Peyer's patch (tissue), 4 donors: ENCODE measurements around the gene TPPP3. TPM values are rescaled to one million over a fixed set of nuclear protein-coding genes. Genes with fewer than 3 reads are reported as not detected.

Experiments
- DNase-seq, 3 donors: peaks; one replicate each; pipeline ENCODE4 v3.0.0-alpha.2; 2017 to 2019
- H3K27ac ChIP-seq, 4 donors: fragments of 200-600 bp; sonication (generic); one replicate each; pipeline ENCODE4 v1.5.1; 2016 to 2019
- H3K27me3 ChIP-seq, 2 donors: fragments of 200-600 bp; sonication (generic); one replicate each; pipeline ENCODE4 v1.5.1; 2019
- H3K36me3 ChIP-seq, 3 donors: fragments of 200-600 bp; sonication (generic); one replicate each; pipeline ENCODE4 v1.5.1; 2016 to 2019
- H3K4me1 ChIP-seq, 4 donors: fragments of 200-600 bp; sonication (generic); one replicate each; pipeline ENCODE4 v1.5.1; 2016 to 2019
- H3K4me3 ChIP-seq, 4 donors: fragments of 200-600 bp; sonication (generic); 1 replicate in 3 of 4; 2 replicates in 1 of 4; pipeline ENCODE4 v1.5.1; 2016 to 2019; ENCODE audit warnings: mild to moderate bottlenecking in 1 of 4
- H3K9me3 ChIP-seq, 4 donors: fragments of 200-600 bp; sonication (generic); one replicate each; pipeline ENCODE4 v1.5.1; 2016 to 2019; ENCODE audit warnings: mild to moderate bottlenecking in 1 of 4
- POLR2A ChIP-seq, 2 donors: fragments of 450-650 bp; IDR thresholded peaks; one replicate each; pipeline ENCODE4 v1.5.1; 2017; ENCODE audit warnings: antibody characterized with exemption in 2 of 2, mild to moderate bottlenecking in 2 of 2, moderate library complexity in 2 of 2
- total RNA-seq, 4 donors: library from RNA; depleted of rRNA; stranded (reverse); fragments of >200 nt; gene quantifications; one replicate each; pipeline ENCODE4 v1.1.0, GENCODE V29; 2016
- TF ChIP-seq, protein P1 (sequence below), 6 experiments: fragments of 450-650 bp in 4 of 6; fragments of 200-600 bp in 2 of 6; sonication (generic) in 1 of 6; IDR thresholded peaks; one replicate each; pipeline ENCODE4 v1.5.1; 2017 to 2019; ENCODE audit warnings: antibody characterized with exemption in 6 of 6, mild to moderate bottlenecking in 3 of 6, moderate library complexity in 1 of 6

Gene TPPP3
- total RNA-seq, 4 donors from 2014 or later = 6.6 to 33.3 (median 16.6) TPM

DNA sequence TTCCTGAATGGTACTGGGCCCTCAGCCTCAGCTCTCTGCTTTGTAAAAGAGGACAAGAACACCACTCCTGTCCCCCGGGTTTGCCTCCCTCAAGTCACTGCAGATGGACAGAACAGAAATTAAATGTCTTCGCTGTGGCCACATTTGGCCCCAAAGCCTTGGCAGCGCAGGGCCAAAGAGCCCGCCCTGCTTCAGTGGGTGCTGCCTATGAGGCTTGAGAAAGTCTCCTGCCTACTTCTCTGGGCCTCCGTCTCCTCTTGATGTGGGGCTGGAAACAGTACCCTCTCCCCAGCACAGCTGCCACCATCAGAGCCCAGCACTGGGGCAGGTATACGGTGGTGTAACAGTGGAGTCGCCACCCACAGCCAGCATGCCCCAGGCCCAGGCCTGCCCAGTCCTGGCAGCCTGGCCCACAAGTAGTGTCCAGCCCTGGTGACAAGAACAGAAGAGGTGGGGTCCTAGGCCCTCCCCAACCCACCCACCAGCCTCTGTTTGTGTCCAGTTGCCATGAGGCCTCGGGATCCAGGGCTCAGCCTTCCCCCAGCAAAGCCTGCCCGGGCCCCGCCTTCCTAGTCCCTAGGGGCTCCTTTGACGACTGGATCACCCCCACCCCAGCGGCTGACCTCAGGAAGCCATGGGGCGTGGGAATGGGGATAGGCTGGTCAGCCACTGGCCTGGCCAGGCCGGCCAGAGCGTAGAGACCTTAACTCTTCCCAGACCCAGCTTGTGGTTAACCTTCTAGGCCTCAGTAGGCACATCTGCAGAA is 3.9 kb upstream of the TPPP3 start:
- H3K4me1 ChIP-seq = peaks cover 4 to 62% (median 16%) of the 10 kb centered on the region in 4 donors
- no peak for DNase-seq
- no peak for TF ChIP-seq POLR2A (IDR thresholded peaks at IDR 0.05)
- no peak overlapping the region for H3K4me3 ChIP-seq
- no peaks in the 10 kb centered on the region for H3K27me3 ChIP-seq
- no peaks in the 10 kb centered on the region for H3K9me3 ChIP-seq
- H3K27ac ChIP-seq = peak overlapping the region in 2 of 4 donors; percentile 68 to 82
- H3K36me3 ChIP-seq = no peaks in the 10 kb centered on the region

GRCh38 chr16:67396159-67397035 is 3.1 kb upstream of the TPPP3 start:
- peak overlapping the region in 1 of 4 donors; percentile 9 for H3K4me3 ChIP-seq
- H3K36me3 ChIP-seq = no peaks in the 10 kb centered on the region
- H3K9me3 ChIP-seq = no peaks in the 10 kb centered on the region
- no peaks in the 10 kb centered on the region for H3K27me3 ChIP-seq
- TF ChIP-seq, protein P1, sequence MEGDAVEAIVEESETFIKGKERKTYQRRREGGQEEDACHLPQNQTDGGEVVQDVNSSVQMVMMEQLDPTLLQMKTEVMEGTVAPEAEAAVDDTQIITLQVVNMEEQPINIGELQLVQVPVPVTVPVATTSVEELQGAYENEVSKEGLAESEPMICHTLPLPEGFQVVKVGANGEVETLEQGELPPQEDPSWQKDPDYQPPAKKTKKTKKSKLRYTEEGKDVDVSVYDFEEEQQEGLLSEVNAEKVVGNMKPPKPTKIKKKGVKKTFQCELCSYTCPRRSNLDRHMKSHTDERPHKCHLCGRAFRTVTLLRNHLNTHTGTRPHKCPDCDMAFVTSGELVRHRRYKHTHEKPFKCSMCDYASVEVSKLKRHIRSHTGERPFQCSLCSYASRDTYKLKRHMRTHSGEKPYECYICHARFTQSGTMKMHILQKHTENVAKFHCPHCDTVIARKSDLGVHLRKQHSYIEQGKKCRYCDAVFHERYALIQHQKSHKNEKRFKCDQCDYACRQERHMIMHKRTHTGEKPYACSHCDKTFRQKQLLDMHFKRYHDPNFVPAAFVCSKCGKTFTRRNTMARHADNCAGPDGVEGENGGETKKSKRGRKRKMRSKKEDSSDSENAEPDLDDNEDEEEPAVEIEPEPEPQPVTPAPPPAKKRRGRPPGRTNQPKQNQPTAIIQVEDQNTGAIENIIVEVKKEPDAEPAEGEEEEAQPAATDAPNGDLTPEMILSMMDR (IDR thresholded peaks at IDR 0.05) = no peak
- no peak for TF ChIP-seq POLR2A (IDR thresholded peaks at IDR 0.05)
- peak overlapping the region in 2 of 4 donors; percentile 68 to 82 for H3K27ac ChIP-seq
- peak in 2 of 3 donors; percentile 90 to 92 for DNase-seq
- peaks cover 4 to 70% (median 16%) of the 10 kb centered on the region in 4 donors for H3K4me1 ChIP-seq

GRCh38 chr16:67395458-67396158 is 2.3 kb upstream of the TPPP3 start:
- Histone ChIP-seq H3K27ac (peak overlapping the region in 2 of 4 donors; percentile 62 to 80), H3K36me3 (no peaks in the 10 kb centered on the region), H3K4me3 (peak overlapping the region in 1 of 4 donors; percentile 4), H3K4me1 (peaks cover 4 to 73% (median 16%) of the 10 kb centered on the region in 4 donors), H3K27me3 (no peaks in the 10 kb centered on the region), H3K9me3 (no peaks in the 10 kb centered on the region)
- no peak for DNase-seq
- TF ChIP-seq, protein P1 (IDR thresholded peaks at IDR 0.05) = no peak
- no peak for TF ChIP-seq POLR2A (IDR thresholded peaks at IDR 0.05)

- no peak for DNase-seq
- H3K4me3 ChIP-seq = no peak overlapping the region
- H3K4me1 ChIP-seq = peaks cover 4 to 76% (median 16%) of the 10 kb centered on the region in 4 donors
Observed at GRCh38 chr16:67395105-67395457, 1.8 kb upstream of the TPPP3 start.

GRCh38 chr16:67394155-67395104 is 1.1 kb upstream of the TPPP3 start:
- TF ChIP-seq, protein P1 (IDR thresholded peaks at IDR 0.05) = no peak
- TF ChIP-seq POLR2A (IDR thresholded peaks at IDR 0.05) = no peak
- H3K4me1 ChIP-seq = peaks cover 4 to 72% (median 14%) of the 10 kb centered on the region in 4 donors
- peak in 1 of 3 donors; percentile 49 for DNase-seq
- peak overlapping the region in 3 of 4 donors; percentile 21 to 80 (median 56) for H3K27ac ChIP-seq
- peak overlapping the region; percentile 18 to 51 (median 30) for H3K4me3 ChIP-seq
- no peaks in the 10 kb centered on the region for H3K36me3 ChIP-seq
- no peaks in the 10 kb centered on the region for H3K27me3 ChIP-seq
- no peaks in the 10 kb centered on the region for H3K9me3 ChIP-seq

More at GRCh38 chr16:67395105-67395457, 1.8 kb upstream of the TPPP3 start:
- peak overlapping the region in 2 of 4 donors; percentile 62 to 80 for H3K27ac ChIP-seq
- no peaks in the 10 kb centered on the region for H3K9me3 ChIP-seq
- TF ChIP-seq, protein P1 (IDR thresholded peaks at IDR 0.05) = no peak
- no peak for TF ChIP-seq POLR2A (IDR thresholded peaks at IDR 0.05)
- no peaks in the 10 kb centered on the region for H3K27me3 ChIP-seq
- H3K36me3 ChIP-seq = no peaks in the 10 kb centered on the region
